A204.1 (cell line): ENCODE results near the gene PRKAR2B.
"Not testable (repeated sequence)": the region's sequence is repeated elsewhere in the genome, so short reads cannot be mapped to it uniquely, and the experiment has no call there.

ENCODE experiments used
- FAIRE-seq: peaks from 2 replicates; lab custom pipeline; 2012; peaks lifted over from hg19 to GRCh38; lab: Jason Lieb, UNC

PRKAR2B gene

GRCh38 chr7:107027208-107027607 lies 17.3 kb upstream of the PRKAR2B start:
- FAIRE-seq: no peak

GRCh38 chr7:107029061-107029763 lies 15.3 kb upstream of the PRKAR2B start:
- FAIRE-seq: no peak

DNA sequence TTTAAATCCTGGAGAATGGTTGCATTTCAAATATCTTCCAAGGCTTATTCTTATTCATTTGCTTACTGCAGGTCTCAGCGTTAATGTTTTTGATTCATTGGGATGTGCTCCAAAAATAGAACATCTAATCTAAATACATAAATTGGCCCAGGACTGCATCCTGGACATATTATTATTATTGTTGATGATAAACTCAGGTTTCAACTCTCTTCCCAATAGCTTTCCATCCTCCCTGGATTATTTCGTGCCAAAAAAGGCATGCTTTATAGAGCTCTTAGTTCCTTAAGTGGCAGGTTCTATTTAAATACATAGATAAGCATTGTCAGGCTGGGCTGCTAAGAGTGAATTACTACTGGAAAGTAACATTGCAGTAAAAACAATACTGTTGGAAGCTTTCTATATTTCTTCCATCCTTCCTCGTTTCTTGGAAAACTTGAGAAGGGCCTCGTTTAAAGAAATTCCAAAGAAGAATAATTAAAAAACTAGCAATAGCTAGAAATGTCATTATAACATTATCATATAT lies 14.7 kb upstream of the PRKAR2B start:
- no peak for FAIRE-seq

DNA sequence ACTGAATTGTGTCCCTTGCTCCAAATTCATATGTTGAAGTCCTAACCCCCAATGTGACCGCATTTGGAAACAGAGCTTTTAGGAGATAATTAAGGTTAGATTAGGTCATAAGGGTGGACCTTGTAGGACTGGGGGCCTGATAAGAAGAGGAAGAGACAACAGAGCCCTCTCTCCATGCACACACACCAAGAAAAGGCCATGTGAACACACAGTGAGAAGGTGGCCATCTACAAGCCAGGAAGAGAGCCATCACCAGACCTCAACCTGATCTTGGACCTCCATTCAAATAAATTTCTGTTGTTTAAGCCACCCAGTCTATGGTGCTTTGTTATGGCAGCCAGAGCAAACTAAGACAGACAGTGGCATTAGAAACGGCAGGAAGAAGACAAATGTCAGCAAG lies 12.5 kb upstream of the PRKAR2B start:
- FAIRE-seq: no peak

DNA sequence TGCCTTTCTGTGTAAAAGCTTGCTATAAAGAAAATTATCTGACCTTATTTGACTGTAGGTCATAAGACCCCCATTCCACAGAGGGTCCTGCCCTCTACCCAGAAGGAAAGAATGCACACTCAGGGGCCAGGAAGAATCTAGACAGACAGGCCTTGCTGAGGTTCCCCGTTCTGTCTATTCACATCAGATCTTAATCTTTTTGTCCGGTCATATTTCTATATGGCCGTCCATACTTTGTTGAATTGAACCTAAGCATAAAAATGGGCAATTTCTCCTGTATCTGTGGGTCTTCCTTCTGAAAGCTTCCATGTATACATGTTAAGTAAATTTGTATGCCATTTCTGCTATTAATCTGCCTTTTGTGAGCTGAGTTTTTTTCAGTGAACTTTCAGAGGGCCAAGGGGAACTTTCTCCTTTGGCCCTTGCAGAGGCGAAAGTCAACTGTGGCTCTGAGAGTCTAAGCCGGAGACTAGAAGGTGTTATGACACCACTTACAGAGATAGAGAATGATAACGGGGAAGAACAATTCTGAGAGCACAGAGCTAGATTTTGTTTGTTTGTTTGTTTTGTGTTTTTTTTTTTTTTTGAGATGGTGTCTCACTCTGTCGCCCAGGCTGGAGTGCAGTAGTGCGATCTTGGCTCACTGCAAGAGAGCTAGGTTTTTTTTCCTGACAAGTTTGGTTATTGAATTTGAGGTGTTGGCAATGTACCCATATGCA lies 11.6 kb upstream of the PRKAR2B start:
- no peak for FAIRE-seq

DNA sequence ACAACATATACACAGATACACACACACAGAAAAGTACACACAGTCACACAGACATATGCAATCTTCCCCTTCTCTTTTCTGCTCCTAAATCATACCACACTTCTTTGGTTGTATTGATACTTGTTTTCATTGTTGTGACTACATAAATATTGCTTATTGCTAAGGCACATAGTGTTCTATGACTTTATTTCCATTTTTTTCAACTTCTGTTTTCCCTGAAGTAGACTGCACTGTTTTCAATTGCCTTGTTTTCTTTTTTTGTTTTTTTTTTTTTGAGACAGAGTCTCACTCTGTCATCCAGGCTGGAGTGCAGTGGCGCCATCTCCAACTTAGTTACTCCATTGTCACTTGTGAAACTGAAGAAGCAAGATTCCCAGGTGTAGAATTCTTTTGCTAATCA lies 10.0 kb upstream of the PRKAR2B start:
- FAIRE-seq: no peak

DNA sequence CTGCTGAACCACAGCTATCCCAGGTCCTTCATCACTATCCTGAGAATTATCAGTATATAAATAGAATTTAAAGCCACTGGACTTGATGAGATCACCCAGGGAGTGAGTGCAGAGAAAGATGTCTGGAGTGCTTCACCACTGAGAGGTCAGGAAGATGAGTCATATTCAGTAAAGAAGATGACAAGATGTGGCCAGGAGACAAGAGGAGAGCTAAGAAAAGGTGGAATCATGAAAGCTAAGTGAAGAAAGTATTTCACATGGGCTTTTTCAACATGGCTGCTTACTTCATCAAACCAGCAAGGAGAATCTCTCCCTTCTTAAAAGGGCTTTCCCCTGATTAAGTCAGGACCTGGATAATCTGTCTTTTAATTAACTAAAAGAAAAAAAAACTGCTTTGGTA lies 9.1 kb upstream of the PRKAR2B start:
- no peak for FAIRE-seq

- no peak for FAIRE-seq
Observed at GRCh38 chr7:107036535-107036934, 8.0 kb upstream of the PRKAR2B start.

- no peak for FAIRE-seq
Observed at GRCh38 chr7:107037717-107038603, 6.5 kb upstream of the PRKAR2B start.

GRCh38 chr7:107039199-107039900 lies 5.2 kb upstream of the PRKAR2B start:
- no peak for FAIRE-seq

GRCh38 chr7:107041097-107041496 lies 3.4 kb upstream of the PRKAR2B start:
- no peak for FAIRE-seq

DNA sequence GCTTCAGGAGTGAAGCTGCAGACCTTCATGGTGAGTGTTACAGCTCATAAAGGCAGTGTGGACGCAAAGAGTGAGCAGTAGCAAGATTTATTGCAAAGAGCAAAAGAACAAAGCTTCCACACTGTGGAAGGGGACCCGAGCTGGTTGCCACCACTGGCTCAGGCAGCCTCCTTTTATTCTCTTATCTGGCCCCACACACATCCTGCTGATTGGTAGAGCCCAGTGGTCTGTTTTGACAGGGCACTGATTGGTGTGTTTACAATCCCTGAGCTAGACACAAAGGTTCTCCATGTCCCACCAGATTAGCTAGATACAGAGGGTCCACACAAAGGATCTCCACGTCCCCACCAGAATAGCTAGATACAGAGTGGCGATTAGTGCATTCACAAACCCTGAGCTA lies 2.7 kb upstream of the PRKAR2B start:
- not testable (repeated sequence) for FAIRE-seq

GRCh38 chr7:107042326-107042910 lies 2.1 kb upstream of the PRKAR2B start:
- not testable (repeated sequence) for FAIRE-seq

DNA sequence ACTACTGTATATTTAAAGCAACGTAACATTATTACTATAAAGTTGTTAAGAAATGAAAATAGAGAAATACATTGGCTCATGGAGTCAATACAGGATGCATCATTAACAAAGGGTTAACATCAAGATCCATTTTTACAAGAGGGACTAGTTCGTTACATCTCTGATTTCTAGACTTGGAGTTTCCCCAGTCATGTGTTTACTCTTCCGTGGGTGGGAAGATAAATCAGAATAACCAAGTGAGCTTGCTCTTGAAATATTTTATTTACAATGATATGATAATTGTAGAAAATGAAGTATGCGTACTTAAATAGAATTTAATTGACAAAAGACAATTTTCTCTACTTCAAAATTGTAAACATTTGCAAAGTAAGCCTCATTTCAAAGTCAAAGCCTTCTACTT lies 1.0 kb upstream of the PRKAR2B start:
- no peak for FAIRE-seq

DNA sequence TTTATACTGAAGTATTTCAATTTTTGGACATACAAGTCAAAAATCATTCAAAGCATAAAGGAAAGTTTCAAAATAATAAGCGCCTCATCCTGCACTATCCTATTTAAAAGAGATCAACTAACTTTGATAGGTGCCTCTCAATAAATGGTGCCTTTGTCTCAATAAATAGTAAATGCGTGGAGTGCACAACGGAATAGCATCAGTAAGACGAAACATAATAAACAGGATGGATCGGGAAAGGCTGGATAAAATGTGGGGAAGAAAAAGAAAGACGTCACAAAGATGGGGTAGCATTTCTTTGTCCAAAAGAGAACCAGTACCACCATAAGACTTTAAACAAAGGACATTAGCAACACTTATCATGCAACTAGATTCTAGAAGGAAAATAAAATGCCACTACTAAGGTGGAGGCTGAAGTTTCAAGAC lies 571 bp upstream of the PRKAR2B start:
- FAIRE-seq: no peak

- FAIRE-seq: no peak
Observed at GRCh38 chr7:107045195-107045960, 873 bp downstream of the PRKAR2B start.

DNA sequence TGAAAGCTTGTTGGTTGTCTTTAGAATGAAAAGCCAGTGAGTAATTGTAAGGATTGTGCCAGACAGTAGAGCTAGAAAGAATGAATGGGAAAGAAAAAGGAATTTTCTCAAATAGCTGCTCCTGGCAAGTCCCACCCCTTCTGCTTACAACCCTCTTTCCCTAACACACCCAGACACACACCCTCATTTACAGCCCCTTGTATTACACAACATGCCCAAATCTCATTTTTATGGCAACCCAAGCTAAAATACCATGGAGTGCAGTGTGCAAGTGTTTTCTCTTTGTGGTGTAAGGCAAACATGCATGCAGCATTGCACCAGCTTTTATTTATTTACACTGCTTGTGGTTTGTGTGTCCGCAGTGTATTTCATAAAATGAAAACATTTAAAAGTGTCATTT lies 1.5 kb downstream of the PRKAR2B start:
- FAIRE-seq: no peak

- no peak for FAIRE-seq
Observed at GRCh38 chr7:107046491-107047259, 2.2 kb downstream of the PRKAR2B start.

DNA sequence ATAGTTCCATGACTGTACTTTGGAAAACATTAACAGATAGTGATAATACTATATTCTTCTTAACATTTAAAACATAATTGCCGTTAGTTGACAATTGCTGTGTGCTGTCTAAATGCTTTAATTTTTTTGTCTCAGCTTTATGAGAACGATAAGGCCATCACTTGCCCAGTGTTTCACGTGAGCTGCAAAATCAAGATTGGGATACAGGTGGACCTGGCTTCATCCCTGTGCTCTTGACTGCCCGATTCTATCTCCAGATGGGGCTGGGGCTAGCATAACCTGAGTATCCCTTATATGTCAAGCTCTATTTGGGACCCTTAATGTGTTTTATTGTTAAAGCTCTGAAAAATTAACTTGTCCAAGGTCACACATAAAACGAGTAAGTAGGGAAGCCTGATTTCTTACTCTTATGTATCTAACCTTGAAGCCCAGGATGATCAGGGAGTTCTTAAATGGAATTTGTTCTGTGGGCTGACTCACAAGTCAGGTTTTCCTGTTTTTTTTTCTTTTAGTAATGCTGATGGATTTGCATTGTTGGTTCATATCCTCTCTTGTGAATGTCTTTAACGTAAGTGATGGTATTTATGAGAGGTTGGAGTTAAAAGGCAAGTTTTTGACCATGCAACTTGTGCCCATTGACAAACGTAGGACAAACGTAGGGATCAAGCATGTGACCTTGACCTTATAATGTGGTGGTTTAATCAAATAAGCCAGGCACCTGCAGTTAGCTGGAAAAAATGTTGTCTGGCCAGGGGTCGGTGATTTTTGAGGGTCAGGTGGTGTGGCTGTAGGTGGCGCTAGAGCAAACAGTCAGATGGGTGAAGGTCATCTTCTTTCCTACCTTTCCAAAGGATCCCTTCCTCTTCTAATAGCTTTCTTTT lies 3.6 kb downstream of the PRKAR2B start:
- no peak for FAIRE-seq
